K562 (cell line): ENCODE data around the gene SCLT1. TPM values are rescaled to one million over a fixed set of nuclear protein-coding genes. Genes with fewer than 3 reads are reported as not detected.

Experiments
- ATF1 ChIP-seq, 2 experiments: fragments of 450-650 bp in 1 of 2; IDR thresholded peaks; 2 replicates each; pipeline ENCODE4 v1.6.1; 2016; ENCODE audit warnings: missing compliant biosample characterization in 1 of 2, missing genetic modification characterization in 1 of 2
- ELF1 ChIP-seq: fragments of 200-800 bp; sonication (Bioruptor generic); IDR thresholded peaks from 2 replicates; pipeline ENCODE4 v1.6.1; 2016; ENCODE audit warnings: missing genetic modification characterization, missing compliant biosample characterization
- FIP1L1 ChIP-seq: fragments of 200-400 bp; formaldehyde crosslinking; IDR thresholded peaks from 2 replicates; pipeline ENCODE4 v1.6.1; 2018; ENCODE audit warnings: mild to moderate bottlenecking, low read depth, low read length; ENCODE audit not compliant: poor library complexity, severe bottlenecking
- FOXA1 ChIP-seq: fragments of 450-650 bp; IDR thresholded peaks from 2 replicates; pipeline ENCODE4 v1.6.1; 2016; ENCODE audit warnings: mild to moderate bottlenecking, borderline replicate concordance
- GTF2B ChIP-seq: IDR thresholded peaks from 2 replicates; pipeline ENCODE4 v1.6.1; 2011; ENCODE audit not compliant: insufficient read length; ENCODE audit errors: extremely low read depth
- IRF9 ChIP-seq: fragments of 450-650 bp; IDR thresholded peaks from 2 replicates; pipeline ENCODE4 v1.6.1; 2016; ENCODE audit warnings: missing biosample characterization, missing genetic modification characterization
- JUNB ChIP-seq: fragments of 450-650 bp; formaldehyde crosslinking; conservative IDR thresholded peaks from 2 replicates; pipeline ENCODE4 v1.4.0; 2020; ENCODE audit warnings: mild to moderate bottlenecking
- KAT7 ChIP-seq: sonication (generic); formaldehyde crosslinking; IDR thresholded peaks from 2 replicates; pipeline ENCODE4 v1.8.0; 2022; ENCODE audit warnings: missing genetic modification reagents, mild to moderate bottlenecking, borderline replicate concordance
- KDM5B ChIP-seq: fragments of 200-600 bp; sonication (generic); IDR thresholded peaks from 2 replicates; pipeline ENCODE4 v1.6.1; 2012; ENCODE audit warnings: low read depth, mild to moderate bottlenecking, moderate library complexity, low read length, control low read depth, inconsistent platforms; ENCODE audit not compliant: insufficient replicate concordance
- MAX ChIP-seq: sonication (generic); formaldehyde crosslinking; IDR thresholded peaks from 2 replicates; pipeline ENCODE4 v1.9.0; 2022; ENCODE audit warnings: mild to moderate bottlenecking, missing genetic modification reagents
- MEIS2 ChIP-seq: fragments of 450-650 bp; IDR thresholded peaks from 2 replicates; pipeline ENCODE4 v1.6.1; 2014; ENCODE audit warnings: mild to moderate bottlenecking; ENCODE audit not compliant: partially characterized antibody
- NR2C2 ChIP-seq, 2 experiments: fragments of 200-800 bp in 1 of 2; sonication (Bioruptor generic) in 1 of 2; sonication (generic) in 1 of 2; formaldehyde crosslinking in 1 of 2; IDR thresholded peaks; 2 replicates each; pipeline versions ENCODE4 v1.6.1 to v1.8.0; 2016 to 2022; ENCODE audit warnings: mild to moderate bottlenecking in 1 of 2, missing compliant biosample characterization in 1 of 2, missing genetic modification characterization in 1 of 2, missing genetic modification reagents in 1 of 2
- PBX2 ChIP-seq, 2 experiments: IDR thresholded peaks in 1 of 2; conservative IDR thresholded peaks in 1 of 2; 2 replicates each; pipeline ENCODE4 v1.6.1; 2016; ENCODE audit warnings: low read depth in 2 of 2, mild to moderate bottlenecking in 1 of 2, missing compliant biosample characterization in 1 of 2, missing genetic modification characterization in 1 of 2, moderate library complexity in 1 of 2
- POLR2G ChIP-seq: fragments of 200-400 bp; formaldehyde crosslinking; IDR thresholded peaks from 2 replicates; pipeline ENCODE4 v1.6.1; 2017; ENCODE audit warnings: low read depth, mild to moderate bottlenecking, antibody characterized with exemption, low read length, moderate library complexity
- SMAD2 ChIP-seq: fragments of 150-350 bp; IDR thresholded peaks from 2 replicates; pipeline ENCODE4 v1.6.1; 2014; ENCODE audit warnings: low read depth, mild to moderate bottlenecking, low read length
- SMAD4 ChIP-seq: fragments of 250-450 bp; sonication (Bioruptor Pico); conservative IDR thresholded peaks from 2 replicates; pipeline ENCODE4 v1.8.0; 2021; ENCODE audit warnings: inconsistent platforms, mild to moderate bottlenecking, moderate library complexity
- TBL1XR1 ChIP-seq, 2 experiments: IDR thresholded peaks; 2 replicates each; pipeline ENCODE4 v1.6.1; 2012; ENCODE audit warnings: improper control_type of control experiment in 2 of 2, low read length in 2 of 2, mild to moderate bottlenecking in 1 of 2
- TBP ChIP-seq: optimal IDR thresholded peaks from 2 replicates; pipeline ENCODE3; 2011; ENCODE audit warnings: low read depth, low read length, improper control_type of control experiment
- ZNF395 ChIP-seq: fragments of 200-800 bp; sonication (Bioruptor generic); IDR thresholded peaks from 2 replicates; pipeline ENCODE4 v1.6.1; 2017; ENCODE audit warnings: missing genetic modification characterization, missing compliant biosample characterization
- ZNF57 ChIP-seq: fragments of 450-650 bp; formaldehyde crosslinking; IDR thresholded peaks from 2 replicates; pipeline ENCODE4 v1.4.0; 2020; ENCODE audit warnings: mild to moderate bottlenecking, moderate library complexity
- polyA plus RNA-seq, 8 experiments: library from polyadenylated mRNA; depleted of rRNA in 4 of 8; stranded (reverse) in 5 of 8; unstranded in 3 of 8; fragments of >200 nt; fragmentation: Nextera tagmentation in 2 of 8; fragmentation: Illumina TruSeq in 1 of 8; extraction: Ambion mirVana in 2 of 8; extraction: Trizol in 1 of 8; gene quantifications; 2 replicates each; pipeline versions ENCODE4 v1.2.1 to v1.2.3, GENCODE V29; 2011 to 2014; ENCODE audit warnings: inconsistent platforms in 1 of 8, missing spikeins in 1 of 8
- total RNA-seq, 7 experiments: library from RNA; depleted of rRNA in 6 of 7; stranded (reverse); fragments of >200 nt in 6 of 7; fragmentation: Illumina TruSeq in 2 of 7; extraction: Trizol in 2 of 7; gene quantifications; 2 replicates each; pipeline versions ENCODE4 v1.2.1 to v1.2.3, GENCODE V29; 2011 to 2021; ENCODE audit warnings: low replicate concordance in 1 of 7

The SCLT1 gene
- total and polyA plus RNA-seq, 9 of the 15 experiments (the other 6 are each of a cell fraction or from before 2014, with no cell fraction given) = 8.0 to 31.9 (median 24.2) TPM

- TF ChIP-seq GTF2B = peak; percentile 26
- no peak for TF ChIP-seq SMAD2
- no peak for TF ChIP-seq NR2C2 (CRISPR knock-in tag; IDR thresholded peaks at IDR 0.05)
- no peak; the same call in 1 of the 2 replicates for TF ChIP-seq NR2C2 (tag; IDR thresholded peaks at IDR 0.05)
- peak; percentile 57 for TF ChIP-seq ELF1 (tag)
- TF ChIP-seq FIP1L1 = peak; percentile 52
- peak; percentile 83 for TF ChIP-seq MAX
- peak; percentile 56 for TF ChIP-seq ZNF395 (CRISPR knock-in tag)
- no peak for TF ChIP-seq FOXA1
- no peak for TF ChIP-seq ATF1 (CRISPR knock-in tag; IDR thresholded peaks at IDR 0.05)
- TF ChIP-seq ATF1 (tag; IDR thresholded peaks at IDR 0.05) = peak; percentile 97
- peak; percentile 45; the same call in 1 of the 2 replicates for TF ChIP-seq KAT7 (CRISPR knock-in tag)
- peak; percentile 76 for TF ChIP-seq SMAD4
- 0 out of 2 replicates have a peak, but pooled peaks have one; percentile 60 for TF ChIP-seq JUNB (CRISPR knock-in tag)
- TF ChIP-seq TBP = peak; percentile 80
- peak; percentile 85 for TF ChIP-seq KDM5B
- peak; percentile 88 for TF ChIP-seq IRF9
- TF ChIP-seq MEIS2 = peak; percentile 65
- no peak for TF ChIP-seq ZNF57
- peak in 1 of 2 experiments; percentile 60; a peak in 1 of 4 replicates for TF ChIP-seq TBL1XR1 (IDR thresholded peaks at IDR 0.05; ENCODE audit: low read length in 2 of 2)
- TF ChIP-seq PBX2 (CRISPR knock-in tag; IDR thresholded peaks at IDR 0.05; ENCODE audit: low read depth) = no peak
- TF ChIP-seq PBX2 (tag; conservative IDR thresholded peaks at IDR 0.05; ENCODE audit: low read depth) = 0 out of 2 replicates have a peak, but pooled peaks have one; percentile 18
- TF ChIP-seq POLR2G = peak; percentile 99
Measured at GRCh38 chr4:129093191-129093920, at the start of gene SCLT1 (continued).
